Measurements from ENCODE around the gene NID1. TPM values are rescaled to one million over a fixed set of nuclear protein-coding genes. Genes with fewer than 3 reads are reported as not detected.

NID1 gene
- total and polyA plus RNA-seq, 2 of the 4 experiments (the other 2 are of a cell fraction) = 21.9 to 83.3 TPM

GRCh38 chr1:235972311-235972689 lies 92.6 kb downstream of the NID1 start (continued):
- no peak for TF ChIP-seq CEBPB (IDR thresholded peaks at IDR 0.05; ENCODE audit: low read depth, low read length)

DNA sequence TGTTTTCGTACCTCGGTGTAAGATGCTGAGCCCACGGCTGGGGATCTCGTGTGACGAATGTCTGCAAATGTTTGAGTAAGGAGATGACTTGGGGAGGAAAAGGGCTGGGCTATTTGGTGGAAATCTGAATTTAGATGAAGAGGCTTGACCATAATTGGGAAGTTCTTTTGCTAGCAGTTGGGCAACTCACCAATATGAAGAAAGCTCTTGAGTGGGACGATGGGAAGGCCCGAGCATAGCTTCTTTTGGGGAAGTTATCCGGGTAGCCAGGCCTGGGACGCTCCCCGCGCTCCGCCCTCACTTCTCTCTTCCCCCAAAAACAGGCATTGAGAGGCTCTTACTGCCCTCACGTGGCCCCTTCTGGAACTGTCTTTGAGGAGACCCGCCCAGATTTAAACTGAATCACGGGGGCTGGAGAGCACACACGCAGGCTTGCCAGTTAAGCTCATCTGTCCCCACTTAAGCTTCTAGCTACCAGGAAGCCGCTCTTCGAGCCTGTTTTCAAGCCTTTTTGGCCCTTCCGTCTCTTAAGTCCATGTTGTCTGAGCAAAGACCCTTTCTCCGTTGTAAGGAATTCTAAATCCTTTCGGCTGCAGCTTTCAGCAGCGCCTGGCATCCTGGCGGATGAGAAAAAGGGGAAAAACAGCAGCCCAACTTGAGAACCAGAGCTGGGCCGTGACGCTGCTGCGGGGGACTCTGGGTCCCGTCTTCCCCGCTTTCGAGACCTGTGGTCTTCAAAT lies 93.1 kb downstream of the NID1 start:
- intact Hi-C loops (cut with micrococcal nuclease) (loop anchor here (1.0 to 5.0 kb wide), 5 partner anchors 59 to 459 kb away; partner anchors contain the start of gene LYST), in situ Hi-C loops (cut with MboI; ENCODE audit: low sequenced_read_pairs) (loop anchor here (5.0 to 10.0 kb wide), 2 partner anchors 109 to 457 kb away; no protein-coding TSS in a partner anchor), dilution Hi-C loops (cut with HindIII; ENCODE audit: low sequenced_read_pairs, unreplicated experiment) (no loop called here)
- ATAC-seq (ENCODE audit: low read depth) (peak; percentile 96), DNase-seq (peak; percentile 93)
- no peaks in the 10 kb centered on the region for H3K79me1 ChIP-seq (ENCODE audit: low read depth in 1 of 2, low read length in 2 of 2)
- peak overlapping the region; percentile 94 for H2AK9ac ChIP-seq (replicated peaks; ENCODE audit: low read depth, low read length, poor library complexity)
- peak overlapping the region; percentile 94 for H4K5ac ChIP-seq (ENCODE audit: low read depth, low read length)
- H3K56ac ChIP-seq (ENCODE audit: extremely low read depth, insufficient read depth, low read length) = peak overlapping the region; percentile 97
- peak overlapping the region; percentile 87 for H2BK20ac ChIP-seq (ENCODE audit: low read depth, low read length)
- H2BK15ac ChIP-seq (ENCODE audit: low read depth, low read length) = peak overlapping the region; percentile 91
- H4K91ac ChIP-seq (ENCODE audit: insufficient read depth, low read depth, low read length) = peak overlapping the region; percentile 95
- peak overlapping the region; percentile 99 for H3K4ac ChIP-seq (ENCODE audit: low read depth, low read length)
- H3K9ac ChIP-seq (ENCODE audit: low read depth, low read length) = peak overlapping the region; percentile 91
- H3K18ac ChIP-seq (ENCODE audit: low read depth, low read length) = peak overlapping the region; percentile 91
- WGBS, 2 experiments (ENCODE audit: extremely low coverage in 2 of 2, insufficient read length in 1 of 2) = 10% methylated on average over 2 of the region's 29 CpGs; no CpG with 5 or more reads in 1 of the 2 experiments
- peaks cover 7% of the 10 kb centered on the region; the same call in 1 of the 2 replicates for H3K9me1 ChIP-seq (ENCODE audit: insufficient read depth, low read length)
- H3K4me3 ChIP-seq (ENCODE audit: insufficient read depth, low read depth, low read length) = peak overlapping the region; percentile 40
- H2AFZ ChIP-seq (replicated peaks; ENCODE audit: low read length, poor library complexity) = peak overlapping the region; percentile 94
- POLR2A ChIA-PET (ENCODE audit: unreplicated experiment) = interaction anchor here (0.6 to 1.4 kb wide), 4 partner anchors 54 to 311 kb away, joined by 3 to 5 read pairs (median 3); no protein-coding TSS in a partner anchor
- H3K27me3 ChIP-seq (ENCODE audit: control insufficient read depth, insufficient read depth, low read length) = no peaks in the 10 kb centered on the region
- H2BK5ac ChIP-seq (ENCODE audit: low read depth, low read length, poor library complexity, severe bottlenecking) = peak overlapping the region; percentile 96
- peak overlapping the region; percentile 89 for H3K4me2 ChIP-seq (ENCODE audit: low read depth, low read length)
- H3K23ac ChIP-seq (ENCODE audit: low read depth, low read length) = peak overlapping the region; percentile 95
- peaks cover 2% of the 10 kb centered on the region for H3K9me3 ChIP-seq (ENCODE audit: control insufficient read depth, insufficient read depth, low read length)
- peak overlapping the region; percentile 87 to 98 for H4K8ac ChIP-seq (ENCODE audit: low read depth in 2 of 2, low read length in 2 of 2)
- H4K20me1 ChIP-seq (ENCODE audit: insufficient read depth, low read length) = no peaks in the 10 kb centered on the region
- peak overlapping the region; percentile 93 for H3K14ac ChIP-seq (replicated peaks; ENCODE audit: low read depth, low read length)
- peak overlapping the region; percentile 95 for H3K27ac ChIP-seq (ENCODE audit: insufficient read depth, low read length)
- no TSS peak for BruUV-seq (replicated peaks)
- H3K4me1 ChIP-seq (ENCODE audit: control insufficient read depth, insufficient read depth, low read length) = peaks cover 14% of the 10 kb centered on the region
- peaks cover 4% of the 10 kb centered on the region for H3K36me3 ChIP-seq (ENCODE audit: control insufficient read depth, insufficient read depth, low read length)
- H2AK5ac ChIP-seq (ENCODE audit: low read depth, low read length) = peak overlapping the region; percentile 60; the same call in 1 of the 2 replicates
- CTCF ChIA-PET = interaction anchor here (0.5 to 2.3 kb wide), 56 partner anchors 9 to 467 kb away, joined by 3 to 27 read pairs (median 4); partner anchors contain the start of genes B3GALNT2, LYST and NID1
- H2BK120ac ChIP-seq (ENCODE audit: low read depth, low read length) = peak overlapping the region; percentile 97
- TF ChIP-seq BHLHE40 (IDR thresholded peaks at IDR 0.05; ENCODE audit: low read depth, low read length) = no peak; the same call in 1 of the 2 replicates
- TF ChIP-seq NFE2L2 (IDR thresholded peaks at IDR 0.05; ENCODE audit: low read depth, low read length) = no peak
- TF ChIP-seq CTCF (conservative IDR thresholded peaks at IDR 0.05; ENCODE audit: low read depth, low read length) = peak; percentile 96
- no peak for TF ChIP-seq FOS (IDR thresholded peaks at IDR 0.05; ENCODE audit: low read depth, low read length)
- peak; percentile 93 for TF ChIP-seq SMC3 (IDR thresholded peaks at IDR 0.05; ENCODE audit: low read depth, low read length)
- TF ChIP-seq MAFK (IDR thresholded peaks at IDR 0.05; ENCODE audit: low read depth, low read length) = no peak
- TF ChIP-seq, protein P1, sequence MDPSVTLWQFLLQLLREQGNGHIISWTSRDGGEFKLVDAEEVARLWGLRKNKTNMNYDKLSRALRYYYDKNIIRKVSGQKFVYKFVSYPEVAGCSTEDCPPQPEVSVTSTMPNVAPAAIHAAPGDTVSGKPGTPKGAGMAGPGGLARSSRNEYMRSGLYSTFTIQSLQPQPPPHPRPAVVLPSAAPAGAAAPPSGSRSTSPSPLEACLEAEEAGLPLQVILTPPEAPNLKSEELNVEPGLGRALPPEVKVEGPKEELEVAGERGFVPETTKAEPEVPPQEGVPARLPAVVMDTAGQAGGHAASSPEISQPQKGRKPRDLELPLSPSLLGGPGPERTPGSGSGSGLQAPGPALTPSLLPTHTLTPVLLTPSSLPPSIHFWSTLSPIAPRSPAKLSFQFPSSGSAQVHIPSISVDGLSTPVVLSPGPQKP (IDR thresholded peaks at IDR 0.05; ENCODE audit: borderline replicate concordance, low read depth, low read length) = no peak
- TF ChIP-seq RFX5 (IDR thresholded peaks at IDR 0.05; ENCODE audit: low read depth, low read length) = no peak
- TF ChIP-seq, protein P2, sequence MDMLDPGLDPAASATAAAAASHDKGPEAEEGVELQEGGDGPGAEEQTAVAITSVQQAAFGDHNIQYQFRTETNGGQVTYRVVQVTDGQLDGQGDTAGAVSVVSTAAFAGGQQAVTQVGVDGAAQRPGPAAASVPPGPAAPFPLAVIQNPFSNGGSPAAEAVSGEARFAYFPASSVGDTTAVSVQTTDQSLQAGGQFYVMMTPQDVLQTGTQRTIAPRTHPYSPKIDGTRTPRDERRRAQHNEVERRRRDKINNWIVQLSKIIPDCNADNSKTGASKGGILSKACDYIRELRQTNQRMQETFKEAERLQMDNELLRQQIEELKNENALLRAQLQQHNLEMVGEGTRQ (IDR thresholded peaks at IDR 0.05; ENCODE audit: low read depth, low read length) = peak; percentile 79
- TF ChIP-seq POLR2A (IDR thresholded peaks at IDR 0.05; ENCODE audit: low read depth, low read length) = peak; percentile 68; the same call in 1 of the 2 replicates
